HepG2 (cell line): ENCODE data around the gene STK40. TPM values are rescaled to one million over a fixed set of nuclear protein-coding genes. Genes with fewer than 3 reads are reported as not detected.

Source experiments
- ADNP ChIP-seq: sonication (generic); formaldehyde crosslinking; IDR thresholded peaks from 2 replicates; pipeline ENCODE4 v1.4.0; 2020; ENCODE audit warnings: missing genetic modification reagents
- HHEX ChIP-seq: IDR thresholded peaks from 2 replicates; pipeline ENCODE4 v1.6.1; 2016; ENCODE audit warnings: control low read depth
- NFKBIZ ChIP-seq: IDR thresholded peaks from 2 replicates; pipeline ENCODE4 v1.6.1; 2018; ENCODE audit warnings: missing genetic modification reagents, missing compliant biosample characterization
- NR3C1 ChIP-seq: sonication (generic); formaldehyde crosslinking; IDR thresholded peaks from 2 replicates; pipeline ENCODE4 v1.4.0; 2020; ENCODE audit warnings: missing genetic modification reagents
- RARG ChIP-seq: sonication (generic); formaldehyde crosslinking; IDR thresholded peaks from 2 replicates; pipeline ENCODE4 v1.4.0; 2020; ENCODE audit warnings: low read depth, mild to moderate bottlenecking, missing genetic modification reagents
- RFX3 ChIP-seq: IDR thresholded peaks from 2 replicates; pipeline ENCODE4 v1.6.1; 2016; ENCODE audit warnings: missing biosample characterization, missing genetic modification reagents
- TCF7L2 ChIP-seq: IDR thresholded peaks from 2 replicates; pipeline ENCODE4 v1.6.1; 2011; ENCODE audit warnings: mild to moderate bottlenecking, low read depth, low read length, moderate library complexity
- U2AF1 ChIP-seq: fragments of 200-400 bp; formaldehyde crosslinking; optimal IDR thresholded peaks from 2 replicates; pipeline ENCODE3; 2017; ENCODE audit warnings: mild to moderate bottlenecking, low read depth, low read length
- ZBTB38 ChIP-seq: sonication (generic); formaldehyde crosslinking; IDR thresholded peaks from 2 replicates; pipeline ENCODE4 v1.5.1; 2020; ENCODE audit warnings: mild to moderate bottlenecking, missing genetic modification reagents
- ZFAT ChIP-seq: sonication (generic); formaldehyde crosslinking; conservative IDR thresholded peaks from 2 replicates; pipeline ENCODE4 v1.8.1; 2023; ENCODE audit warnings: missing genetic modification reagents, inconsistent platforms
- ZFYVE20 ChIP-seq: sonication (generic); formaldehyde crosslinking; IDR thresholded peaks from 2 replicates; pipeline ENCODE4 v1.8.0; 2023; ENCODE audit warnings: low read depth, mild to moderate bottlenecking, moderate library complexity, missing genetic modification reagents, borderline replicate concordance
- ZNF652 ChIP-seq: IDR thresholded peaks from 2 replicates; pipeline ENCODE4 v1.6.1; 2016; ENCODE audit warnings: low read depth, borderline replicate concordance
- polyA plus RNA-seq, 8 experiments: library from polyadenylated mRNA; depleted of rRNA in 3 of 8; stranded (reverse) in 7 of 8; unstranded in 1 of 8; fragments of >200 nt; fragmentation: Illumina TruSeq in 4 of 8; extraction: Trizol in 4 of 8; gene quantifications; 2 replicates each; pipeline versions ENCODE4 v1.2.1 to v1.2.3, GENCODE V29; 2011 to 2016; ENCODE audit warnings: low read depth in 4 of 8, missing spikeins in 1 of 8, mixed read lengths in 1 of 8; ENCODE audit not compliant: insufficient read depth in 1 of 8
- total RNA-seq, 5 experiments: library from RNA; depleted of rRNA; stranded (reverse); fragments of >200 nt; fragmentation: Illumina TruSeq; extraction: Trizol; gene quantifications; 2 replicates each; pipeline ENCODE4 v1.2.3, GENCODE V29; 2016; ENCODE audit warnings: low read depth in 1 of 5
- TF ChIP-seq, protein P1 (sequence below), 2 experiments: sonication (generic) in 1 of 2; formaldehyde crosslinking in 1 of 2; IDR thresholded peaks; 2 replicates each; pipeline versions ENCODE4 v1.4.0 to v1.6.1; 2018 to 2020; ENCODE audit warnings: missing genetic modification reagents in 2 of 2, borderline replicate concordance in 1 of 2, low read depth in 1 of 2, mild to moderate bottlenecking in 1 of 2, missing biosample characterization in 1 of 2
- TF ChIP-seq, protein P2 (sequence below): sonication (generic); formaldehyde crosslinking; IDR thresholded peaks from 2 replicates; pipeline ENCODE4 v1.4.0; 2020; ENCODE audit warnings: missing genetic modification reagents
- TF ChIP-seq, protein P3 (sequence below): sonication (generic); formaldehyde crosslinking; IDR thresholded peaks from 2 replicates; pipeline ENCODE4 v1.5.1; 2020; ENCODE audit warnings: missing genetic modification reagents, mild to moderate bottlenecking, borderline replicate concordance
- TF ChIP-seq, protein P4 (sequence below): sonication (generic); formaldehyde crosslinking; IDR thresholded peaks from 2 replicates; pipeline ENCODE4 v1.5.0; 2020; ENCODE audit warnings: missing genetic modification reagents, mild to moderate bottlenecking, borderline replicate concordance
- TF ChIP-seq, protein P5 (sequence below): sonication (generic); formaldehyde crosslinking; IDR thresholded peaks from 2 replicates; pipeline ENCODE4 v1.4.0; 2020; ENCODE audit warnings: missing genetic modification reagents

STK40 gene
- total and polyA plus RNA-seq, 2 of the 13 experiments (the other 11 are each of a cell fraction or from before 2014, with no cell fraction given): 33.8 to 35.1 TPM

DNA sequence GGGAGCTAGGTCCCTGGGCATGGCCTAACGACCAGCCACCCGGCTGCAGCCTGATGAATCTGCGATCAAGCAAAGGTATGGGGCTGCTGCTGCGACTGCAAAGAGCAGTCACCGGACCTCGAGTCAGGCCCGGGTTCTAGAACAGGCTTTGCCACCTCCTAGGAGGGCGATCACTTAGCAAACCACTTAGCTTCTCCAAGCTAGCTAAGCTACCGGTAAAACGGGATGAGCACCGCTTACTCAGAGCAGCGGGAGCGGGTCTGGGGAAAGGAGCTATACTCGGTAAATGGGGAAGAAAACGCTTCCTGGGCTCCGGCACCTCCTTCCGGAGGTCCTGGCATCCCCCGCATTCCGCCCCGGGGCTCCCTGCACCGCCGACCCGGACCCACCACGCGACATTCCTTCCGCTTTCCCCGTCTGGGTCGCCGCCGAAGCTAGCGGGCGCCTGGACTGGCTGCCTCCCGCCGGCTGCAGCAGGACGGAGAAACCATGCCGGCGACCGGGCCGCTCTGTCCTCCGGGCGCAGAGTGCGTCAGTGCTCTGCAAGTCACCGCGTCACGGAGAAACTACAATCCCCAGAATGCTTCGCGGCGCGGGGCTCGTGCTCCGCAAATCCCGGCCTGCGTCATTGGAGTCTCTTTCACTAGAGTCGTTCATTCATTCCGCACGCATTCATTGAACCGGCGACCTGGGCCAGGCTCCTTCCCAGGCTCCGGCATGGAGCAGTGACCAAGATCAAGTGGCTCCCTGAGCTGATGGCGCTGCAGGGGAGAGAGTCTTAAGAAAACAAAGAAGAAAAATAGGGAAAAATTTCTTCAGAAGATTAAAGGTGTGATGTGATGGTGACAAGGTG, 11.9 kb upstream of the STK40 start, which contains the start of gene LSM10 (continued):
- TF ChIP-seq, protein P1, sequence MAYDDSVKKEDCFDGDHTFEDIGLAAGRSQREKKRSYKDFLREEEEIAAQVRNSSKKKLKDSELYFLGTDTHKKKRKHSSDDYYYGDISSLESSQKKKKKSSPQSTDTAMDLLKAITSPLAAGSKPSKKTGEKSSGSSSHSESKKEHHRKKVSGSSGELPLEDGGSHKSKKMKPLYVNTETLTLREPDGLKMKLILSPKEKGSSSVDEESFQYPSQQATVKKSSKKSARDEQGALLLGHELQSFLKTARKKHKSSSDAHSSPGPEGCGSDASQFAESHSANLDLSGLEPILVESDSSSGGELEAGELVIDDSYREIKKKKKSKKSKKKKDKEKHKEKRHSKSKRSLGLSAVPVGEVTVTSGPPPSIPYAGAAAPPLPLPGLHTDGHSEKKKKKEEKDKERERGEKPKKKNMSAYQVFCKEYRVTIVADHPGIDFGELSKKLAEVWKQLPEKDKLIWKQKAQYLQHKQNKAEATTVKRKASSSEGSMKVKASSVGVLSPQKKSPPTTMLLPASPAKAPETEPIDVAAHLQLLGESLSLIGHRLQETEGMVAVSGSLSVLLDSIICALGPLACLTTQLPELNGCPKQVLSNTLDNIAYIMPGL (CRISPR knock-in tag; IDR thresholded peaks at IDR 0.05; ENCODE audit: borderline replicate concordance in 1 of 2, low read depth in 1 of 2): peak in 1 of 2 experiments; percentile 53; a peak in 1 of 4 replicates
- TF ChIP-seq, protein P2, sequence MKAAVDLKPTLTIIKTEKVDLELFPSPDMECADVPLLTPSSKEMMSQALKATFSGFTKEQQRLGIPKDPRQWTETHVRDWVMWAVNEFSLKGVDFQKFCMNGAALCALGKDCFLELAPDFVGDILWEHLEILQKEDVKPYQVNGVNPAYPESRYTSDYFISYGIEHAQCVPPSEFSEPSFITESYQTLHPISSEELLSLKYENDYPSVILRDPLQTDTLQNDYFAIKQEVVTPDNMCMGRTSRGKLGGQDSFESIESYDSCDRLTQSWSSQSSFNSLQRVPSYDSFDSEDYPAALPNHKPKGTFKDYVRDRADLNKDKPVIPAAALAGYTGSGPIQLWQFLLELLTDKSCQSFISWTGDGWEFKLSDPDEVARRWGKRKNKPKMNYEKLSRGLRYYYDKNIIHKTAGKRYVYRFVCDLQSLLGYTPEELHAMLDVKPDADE: 0 out of 2 replicates have a peak, but pooled peaks have one; percentile 42
- TF ChIP-seq U2AF1 (peak; percentile 68), NFKBIZ (no peak), ADNP (no peak), ZFAT (peak; percentile 87), NR3C1 (no peak), RFX3 (no peak), TCF7L2 (no peak), HHEX (no peak; the same call in 1 of the 2 replicates), ZFYVE20 (no peak), ZNF652 (CRISPR knock-in tag) (no peak), ZBTB38 (CRISPR knock-in tag) (peak; percentile 43; the same call in 1 of the 2 replicates), RARG (CRISPR knock-in tag) (no peak)
- TF ChIP-seq, protein P3, sequence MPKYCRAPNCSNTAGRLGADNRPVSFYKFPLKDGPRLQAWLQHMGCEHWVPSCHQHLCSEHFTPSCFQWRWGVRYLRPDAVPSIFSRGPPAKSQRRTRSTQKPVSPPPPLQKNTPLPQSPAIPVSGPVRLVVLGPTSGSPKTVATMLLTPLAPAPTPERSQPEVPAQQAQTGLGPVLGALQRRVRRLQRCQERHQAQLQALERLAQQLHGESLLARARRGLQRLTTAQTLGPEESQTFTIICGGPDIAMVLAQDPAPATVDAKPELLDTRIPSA (CRISPR knock-in tag): no peak
- TF ChIP-seq, protein P4, sequence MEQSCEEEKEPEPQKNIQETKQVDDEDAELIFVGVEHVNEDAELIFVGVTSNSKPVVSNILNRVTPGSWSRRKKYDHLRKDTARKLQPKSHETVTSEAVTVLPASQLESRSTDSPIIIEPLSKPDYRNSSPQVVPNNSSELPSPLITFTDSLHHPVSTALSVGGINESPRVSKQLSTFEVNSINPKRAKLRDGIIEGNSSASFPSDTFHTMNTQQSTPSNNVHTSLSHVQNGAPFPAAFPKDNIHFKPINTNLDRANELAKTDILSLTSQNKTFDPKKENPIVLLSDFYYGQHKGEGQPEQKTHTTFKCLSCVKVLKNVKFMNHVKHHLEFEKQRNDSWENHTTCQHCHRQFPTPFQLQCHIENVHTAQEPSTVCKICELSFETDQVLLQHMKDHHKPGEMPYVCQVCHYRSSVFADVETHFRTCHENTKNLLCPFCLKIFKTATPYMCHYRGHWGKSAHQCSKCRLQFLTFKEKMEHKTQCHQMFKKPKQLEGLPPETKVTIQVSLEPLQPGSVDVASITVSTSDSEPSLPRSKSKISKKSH: 0 out of 2 replicates have a peak, but pooled peaks have one; percentile 40
- TF ChIP-seq, protein P5, sequence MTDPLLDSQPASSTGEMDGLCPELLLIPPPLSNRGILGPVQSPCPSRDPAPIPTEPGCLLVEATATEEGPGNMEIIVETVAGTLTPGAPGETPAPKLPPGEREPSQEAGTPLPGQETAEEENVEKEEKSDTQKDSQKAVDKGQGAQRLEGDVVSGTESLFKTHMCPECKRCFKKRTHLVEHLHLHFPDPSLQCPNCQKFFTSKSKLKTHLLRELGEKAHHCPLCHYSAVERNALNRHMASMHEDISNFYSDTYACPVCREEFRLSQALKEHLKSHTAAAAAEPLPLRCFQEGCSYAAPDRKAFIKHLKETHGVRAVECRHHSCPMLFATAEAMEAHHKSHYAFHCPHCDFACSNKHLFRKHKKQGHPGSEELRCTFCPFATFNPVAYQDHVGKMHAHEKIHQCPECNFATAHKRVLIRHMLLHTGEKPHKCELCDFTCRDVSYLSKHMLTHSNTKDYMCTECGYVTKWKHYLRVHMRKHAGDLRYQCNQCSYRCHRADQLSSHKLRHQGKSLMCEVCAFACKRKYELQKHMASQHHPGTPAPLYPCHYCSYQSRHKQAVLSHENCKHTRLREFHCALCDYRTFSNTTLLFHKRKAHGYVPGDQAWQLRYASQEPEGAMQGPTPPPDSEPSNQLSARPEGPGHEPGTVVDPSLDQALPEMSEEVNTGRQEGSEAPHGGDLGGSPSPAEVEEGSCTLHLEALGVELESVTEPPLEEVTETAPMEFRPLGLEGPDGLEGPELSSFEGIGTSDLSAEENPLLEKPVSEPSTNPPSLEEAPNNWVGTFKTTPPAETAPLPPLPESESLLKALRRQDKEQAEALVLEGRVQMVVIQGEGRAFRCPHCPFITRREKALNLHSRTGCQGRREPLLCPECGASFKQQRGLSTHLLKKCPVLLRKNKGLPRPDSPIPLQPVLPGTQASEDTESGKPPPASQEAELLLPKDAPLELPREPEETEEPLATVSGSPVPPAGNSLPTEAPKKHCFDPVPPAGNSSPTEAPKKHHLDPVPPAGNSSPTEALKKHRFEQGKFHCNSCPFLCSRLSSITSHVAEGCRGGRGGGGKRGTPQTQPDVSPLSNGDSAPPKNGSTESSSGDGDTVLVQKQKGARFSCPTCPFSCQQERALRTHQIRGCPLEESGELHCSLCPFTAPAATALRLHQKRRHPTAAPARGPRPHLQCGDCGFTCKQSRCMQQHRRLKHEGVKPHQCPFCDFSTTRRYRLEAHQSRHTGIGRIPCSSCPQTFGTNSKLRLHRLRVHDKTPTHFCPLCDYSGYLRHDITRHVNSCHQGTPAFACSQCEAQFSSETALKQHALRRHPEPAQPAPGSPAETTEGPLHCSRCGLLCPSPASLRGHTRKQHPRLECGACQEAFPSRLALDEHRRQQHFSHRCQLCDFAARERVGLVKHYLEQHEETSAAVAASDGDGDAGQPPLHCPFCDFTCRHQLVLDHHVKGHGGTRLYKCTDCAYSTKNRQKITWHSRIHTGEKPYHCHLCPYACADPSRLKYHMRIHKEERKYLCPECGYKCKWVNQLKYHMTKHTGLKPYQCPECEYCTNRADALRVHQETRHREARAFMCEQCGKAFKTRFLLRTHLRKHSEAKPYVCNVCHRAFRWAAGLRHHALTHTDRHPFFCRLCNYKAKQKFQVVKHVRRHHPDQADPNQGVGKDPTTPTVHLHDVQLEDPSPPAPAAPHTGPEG (CRISPR knock-in tag): peak; percentile 67
